Measurements from ENCODE around the gene PCYT2. TPM values are rescaled to one million over a fixed set of nuclear protein-coding genes. Genes with fewer than 3 reads are reported as not detected.

PCYT2 gene
- total and polyA plus RNA-seq, 12 donors = 29.5 to 64.1 (median 47.7) TPM

GRCh38 chr17:81904600-81905423, 6.4 kb downstream of the PCYT2 start:
- no peak for ATAC-seq
- H3K27ac ChIP-seq = no peak overlapping the region
- peak in 1 of 2 donors; percentile 3 for DNase-seq

GRCh38 chr17:81903896-81904599, 7.2 kb downstream of the PCYT2 start:
- TF ChIP-seq CTCF (IDR thresholded peaks at IDR 0.05) = no peak
- Histone ChIP-seq H3K9me3 (no peaks in the 10 kb centered on the region), H3K4me3 (no peak overlapping the region), H3K27ac (no peak overlapping the region), H3K36me3 (peaks cover 0 to 61% (median 3%) of the 10 kb centered on the region in 9 donors), H3K27me3 (peaks cover 0 to 26% (median 0%) of the 10 kb centered on the region in 7 donors), H3K4me1 (peaks cover 3 to 16% (median 13%) of the 10 kb centered on the region in 9 donors)
- intact Hi-C loops (cut with DNase I) = no loop called here
- DNase-seq = peak in 1 of 2 donors; percentile 3
- WGBS, 2 donors = 94 to 97% methylated on average over 24 of the region's 24 CpGs
- no peak for ATAC-seq

More at GRCh38 chr17:81904600-81905423, 6.4 kb downstream of the PCYT2 start:
- TF ChIP-seq CTCF (IDR thresholded peaks at IDR 0.05) = no peak
- H3K4me1 ChIP-seq = peaks cover 4 to 18% (median 13%) of the 10 kb centered on the region in 9 donors
- intact Hi-C loops (cut with DNase I) = loop anchor here in 1 of 10 donors (5.0 kb wide), 1 partner anchor 762 kb away; no protein-coding TSS in a partner anchor
- H3K9me3 ChIP-seq = no peaks in the 10 kb centered on the region
- peaks cover 0 to 56% (median 3%) of the 10 kb centered on the region in 9 donors for H3K36me3 ChIP-seq
- peaks cover 0 to 26% (median 0%) of the 10 kb centered on the region in 7 donors for H3K27me3 ChIP-seq
- WGBS, 2 donors = 89 to 92% methylated on average over 28 of the region's 28 CpGs
- H3K4me3 ChIP-seq = no peak overlapping the region

GRCh38 chr17:81903415-81903831, 7.8 kb downstream of the PCYT2 start:
- peaks cover 0 to 62% (median 9%) of the 10 kb centered on the region in 9 donors for H3K36me3 ChIP-seq
- intact Hi-C loops (cut with DNase I) = no loop called here
- 93 to 94% methylated on average over 10 of the region's 10 CpGs for WGBS, 2 donors
- no peak overlapping the region for H3K4me3 ChIP-seq
- no peaks in the 10 kb centered on the region for H3K9me3 ChIP-seq
- H3K4me1 ChIP-seq = peaks cover 3 to 16% (median 13%) of the 10 kb centered on the region in 9 donors
- no peak overlapping the region for H3K27ac ChIP-seq
- TF ChIP-seq CTCF (IDR thresholded peaks at IDR 0.05) = no peak
- peak in 2 of 8 donors; percentile 1 to 10 for ATAC-seq
- DNase-seq = no peak
- H3K27me3 ChIP-seq = peaks cover 0 to 26% (median 0%) of the 10 kb centered on the region in 7 donors

All from heart right ventricle (tissue), 16 donors.